ENCODE data around the gene STAG3. TPM values are rescaled to one million over a fixed set of nuclear protein-coding genes. Genes with fewer than 3 reads are reported as not detected.
A peak's percentile ranks its signal among the peaks of the same experiment; 100 is the strongest.
"Not testable (repeated sequence)": the region's sequence is repeated elsewhere in the genome, so short reads cannot be mapped to it uniquely, and the experiment has no call there.

Gene STAG3
- polyA plus RNA-seq, 2 donors, result 0.25 to 0.73 TPM

GRCh38 chr7:100219801-100220585 lies 42.3 kb downstream of the STAG3 start, which contains the start of gene PVRIG:
Gene PVRIG (plus strand): TSS chr7:100219949. CDS start chr7:100219971, 22 bp downstream.
- H3K27ac ChIP-seq (ENCODE audit: low read depth in 2 of 2, low read length in 1 of 2), result peak within 1 kb of the TSS; percentile 70 to 80
- not testable (repeated sequence) for H3K27me3 ChIP-seq (ENCODE audit: control insufficient read depth in 1 of 2, insufficient read depth in 2 of 2, low read length in 2 of 2); H3K4me1 ChIP-seq (ENCODE audit: control insufficient read depth in 2 of 2, insufficient read depth in 2 of 2, low read length in 1 of 2); H3K9me3 ChIP-seq (ENCODE audit: control insufficient read depth in 2 of 2, insufficient read depth in 1 of 2, low read depth in 1 of 2, low read length in 1 of 2); H3K36me3 ChIP-seq (ENCODE audit: control insufficient read depth in 2 of 2, insufficient read depth in 2 of 2, low read length in 1 of 2)
- 80 to 82% methylated on average over 19 to 26 of the region's 27 CpGs for WGBS, 2 donors
- peak within 1 kb of the TSS in 1 of 2 donors; percentile 43 for H3K4me3 ChIP-seq (ENCODE audit: low read depth in 1 of 2, low read length in 2 of 2)

- Histone ChIP-seq H3K36me3 (ENCODE audit: control insufficient read depth in 2 of 2, insufficient read depth in 2 of 2, low read length in 1 of 2) (no peaks in the 10 kb centered on the region), H3K4me3 (ENCODE audit: low read depth in 1 of 2, low read length in 2 of 2) (peak overlapping the region in 1 of 2 donors; percentile 39), H3K27me3 (ENCODE audit: control insufficient read depth in 1 of 2, insufficient read depth in 2 of 2, low read length in 2 of 2) (no peaks in the 10 kb centered on the region), H3K27ac (ENCODE audit: low read depth in 2 of 2, low read length in 1 of 2) (peak overlapping the region; percentile 43 to 80), H3K9me3 (ENCODE audit: control insufficient read depth in 2 of 2, insufficient read depth in 1 of 2, low read depth in 1 of 2, low read length in 1 of 2) (no peaks in the 10 kb centered on the region), H3K4me1 (ENCODE audit: control insufficient read depth in 2 of 2, insufficient read depth in 2 of 2, low read length in 1 of 2) (no peaks in the 10 kb centered on the region)
- 74 to 76% methylated on average over 22 of the region's 22 CpGs for WGBS, 2 donors
Measured at GRCh38 chr7:100220586-100221230, 43.0 kb downstream of the STAG3 start.

GRCh38 chr7:100221231-100221718 lies 43.6 kb downstream of the STAG3 start:
- no peaks in the 10 kb centered on the region for H3K9me3 ChIP-seq (ENCODE audit: control insufficient read depth in 2 of 2, insufficient read depth in 1 of 2, low read depth in 1 of 2, low read length in 1 of 2)
- no peaks in the 10 kb centered on the region for H3K27me3 ChIP-seq (ENCODE audit: control insufficient read depth in 1 of 2, insufficient read depth in 2 of 2, low read length in 2 of 2)
- H3K36me3 ChIP-seq (ENCODE audit: control insufficient read depth in 2 of 2, insufficient read depth in 2 of 2, low read length in 1 of 2), result no peaks in the 10 kb centered on the region
- H3K4me3 ChIP-seq (ENCODE audit: low read depth in 1 of 2, low read length in 2 of 2), result peak overlapping the region in 1 of 2 donors; percentile 20
- peak overlapping the region; percentile 44 to 80 for H3K27ac ChIP-seq (ENCODE audit: low read depth in 2 of 2, low read length in 1 of 2)
- no peaks in the 10 kb centered on the region for H3K4me1 ChIP-seq (ENCODE audit: control insufficient read depth in 2 of 2, insufficient read depth in 2 of 2, low read length in 1 of 2)
- 70 to 79% methylated on average over 5 of the region's 5 CpGs for WGBS, 2 donors

- peak overlapping the region; percentile 36 to 44 for H3K27ac ChIP-seq (ENCODE audit: low read depth in 2 of 2, low read length in 1 of 2)
- no peaks in the 10 kb centered on the region for H3K4me1 ChIP-seq (ENCODE audit: control insufficient read depth in 2 of 2, insufficient read depth in 2 of 2, low read length in 1 of 2)
- H3K4me3 ChIP-seq (ENCODE audit: low read depth in 1 of 2, low read length in 2 of 2), result no peak overlapping the region
- no peaks in the 10 kb centered on the region for H3K9me3 ChIP-seq (ENCODE audit: control insufficient read depth in 2 of 2, insufficient read depth in 1 of 2, low read depth in 1 of 2, low read length in 1 of 2)
- no peaks in the 10 kb centered on the region for H3K36me3 ChIP-seq (ENCODE audit: control insufficient read depth in 2 of 2, insufficient read depth in 2 of 2, low read length in 1 of 2)
- H3K27me3 ChIP-seq (ENCODE audit: control insufficient read depth in 1 of 2, insufficient read depth in 2 of 2, low read length in 2 of 2), result no peaks in the 10 kb centered on the region
- WGBS, 2 donors, result 77 to 80% methylated on average over 14 of the region's 14 CpGs
Measured at GRCh38 chr7:100221767-100222444, 44.2 kb downstream of the STAG3 start.

- H3K4me1 ChIP-seq (ENCODE audit: control insufficient read depth in 2 of 2, insufficient read depth in 2 of 2, low read length in 1 of 2), result no peaks in the 10 kb centered on the region
- 90 to 93% methylated on average over 11 to 13 of the region's 13 CpGs for WGBS, 2 donors
- H3K27me3 ChIP-seq (ENCODE audit: control insufficient read depth in 1 of 2, insufficient read depth in 2 of 2, low read length in 2 of 2), result no peaks in the 10 kb centered on the region
- H3K9me3 ChIP-seq (ENCODE audit: control insufficient read depth in 2 of 2, insufficient read depth in 1 of 2, low read depth in 1 of 2, low read length in 1 of 2), result no peaks in the 10 kb centered on the region
- H3K27ac ChIP-seq (ENCODE audit: low read depth in 2 of 2, low read length in 1 of 2), result no peak overlapping the region
- no peak overlapping the region for H3K4me3 ChIP-seq (ENCODE audit: low read depth in 1 of 2, low read length in 2 of 2)
- H3K36me3 ChIP-seq (ENCODE audit: control insufficient read depth in 2 of 2, insufficient read depth in 2 of 2, low read length in 1 of 2), result no peaks in the 10 kb centered on the region
Measured at GRCh38 chr7:100222445-100223132, 44.9 kb downstream of the STAG3 start.

- H3K27ac ChIP-seq (ENCODE audit: low read depth in 2 of 2, low read length in 1 of 2); H3K4me1 ChIP-seq (ENCODE audit: control insufficient read depth in 2 of 2, insufficient read depth in 2 of 2, low read length in 1 of 2); H3K9me3 ChIP-seq (ENCODE audit: control insufficient read depth in 2 of 2, insufficient read depth in 1 of 2, low read depth in 1 of 2, low read length in 1 of 2); H3K36me3 ChIP-seq (ENCODE audit: control insufficient read depth in 2 of 2, insufficient read depth in 2 of 2, low read length in 1 of 2); H3K27me3 ChIP-seq (ENCODE audit: control insufficient read depth in 1 of 2, insufficient read depth in 2 of 2, low read length in 2 of 2); H3K4me3 ChIP-seq (ENCODE audit: low read depth in 1 of 2, low read length in 2 of 2): not testable (repeated sequence)
- 87 to 89% methylated on average over 17 of the region's 17 CpGs for WGBS, 2 donors
Measured at GRCh38 chr7:100223376-100223927, 45.7 kb downstream of the STAG3 start.

- H3K4me1 ChIP-seq (ENCODE audit: control insufficient read depth in 2 of 2, insufficient read depth in 2 of 2, low read length in 1 of 2); H3K27ac ChIP-seq (ENCODE audit: low read depth in 2 of 2, low read length in 1 of 2); H3K9me3 ChIP-seq (ENCODE audit: control insufficient read depth in 2 of 2, insufficient read depth in 1 of 2, low read depth in 1 of 2, low read length in 1 of 2); H3K36me3 ChIP-seq (ENCODE audit: control insufficient read depth in 2 of 2, insufficient read depth in 2 of 2, low read length in 1 of 2); H3K27me3 ChIP-seq (ENCODE audit: control insufficient read depth in 1 of 2, insufficient read depth in 2 of 2, low read length in 2 of 2); H3K4me3 ChIP-seq (ENCODE audit: low read depth in 1 of 2, low read length in 2 of 2): not testable (repeated sequence)
- WGBS, 2 donors, result 86 to 94% methylated on average over 6 of the region's 6 CpGs
Measured at GRCh38 chr7:100224891-100225290, 47.2 kb downstream of the STAG3 start.

- H3K4me3 ChIP-seq (ENCODE audit: low read depth in 1 of 2, low read length in 2 of 2); H3K27ac ChIP-seq (ENCODE audit: low read depth in 2 of 2, low read length in 1 of 2); H3K9me3 ChIP-seq (ENCODE audit: control insufficient read depth in 2 of 2, insufficient read depth in 1 of 2, low read depth in 1 of 2, low read length in 1 of 2); H3K36me3 ChIP-seq (ENCODE audit: control insufficient read depth in 2 of 2, insufficient read depth in 2 of 2, low read length in 1 of 2); H3K4me1 ChIP-seq (ENCODE audit: control insufficient read depth in 2 of 2, insufficient read depth in 2 of 2, low read length in 1 of 2); H3K27me3 ChIP-seq (ENCODE audit: control insufficient read depth in 1 of 2, insufficient read depth in 2 of 2, low read length in 2 of 2): not testable (repeated sequence)
- WGBS, 2 donors, result 69 to 73% methylated on average over 8 of the region's 8 CpGs
Measured at GRCh38 chr7:100234660-100235317, 57.1 kb downstream of the STAG3 start.

Measured in esophagus (tissue), 2 donors.